H9 (cell line): ENCODE measurements around the gene NRP2. TPM values are rescaled to one million over a fixed set of nuclear protein-coding genes. Genes with fewer than 3 reads are reported as not detected.

ENCODE experiments used
- DNase-seq: peaks from one replicate; pipeline ENCODE4 v3.0.0-alpha.2; 2017
- H2AFZ ChIP-seq: one replicate; pipeline ENCODE4 v1.6.1; 2013; ENCODE audit warnings: mild to moderate bottlenecking, low read length, control low read depth, moderate library complexity
- H2AK5ac ChIP-seq: 2 replicates; pipeline ENCODE4 v1.6.1; 2013; ENCODE audit warnings: low read length, control low read depth, mixed read lengths; ENCODE audit not compliant: insufficient read length
- H2BK120ac ChIP-seq: one replicate; pipeline ENCODE4 v1.6.1; 2013; ENCODE audit warnings: low read depth, mild to moderate bottlenecking, low read length, control low read depth, inconsistent platforms; ENCODE audit not compliant: poor library complexity, severe bottlenecking
- H2BK12ac ChIP-seq: 2 replicates; pipeline ENCODE4 v1.6.1; 2013; ENCODE audit warnings: low read length, control low read depth, mixed read lengths, low read depth; ENCODE audit not compliant: insufficient read length
- H2BK15ac ChIP-seq: 2 replicates; pipeline ENCODE4 v1.6.1; 2013; ENCODE audit warnings: low read depth, low read length, control low read depth
- H2BK20ac ChIP-seq: one replicate; pipeline ENCODE4 v1.6.1; 2013; ENCODE audit warnings: low read depth, mild to moderate bottlenecking, low read length, control low read depth, inconsistent platforms; ENCODE audit not compliant: poor library complexity, severe bottlenecking
- H2BK5ac ChIP-seq: 2 replicates; pipeline ENCODE4 v1.6.1; 2013; ENCODE audit warnings: low read length, control low read depth, mixed read lengths; ENCODE audit not compliant: insufficient read length
- H3K14ac ChIP-seq: 2 replicates; pipeline ENCODE4 v1.6.1; 2013; ENCODE audit warnings: low read length, control low read depth; ENCODE audit not compliant: insufficient read depth
- H3K18ac ChIP-seq: 2 replicates; pipeline ENCODE4 v1.6.1; 2013; ENCODE audit warnings: low read depth, mild to moderate bottlenecking, mixed read lengths, low read length, control low read depth; ENCODE audit not compliant: insufficient read length
- H3K23ac ChIP-seq: 2 replicates; pipeline ENCODE4 v1.6.1; 2013; ENCODE audit warnings: low read length, control low read depth, mixed read lengths, low read depth; ENCODE audit not compliant: insufficient read length
- H3K23me2 ChIP-seq: 2 replicates; pipeline ENCODE4 v1.6.1; 2013; ENCODE audit warnings: low read depth, mild to moderate bottlenecking, mixed read lengths, low read length, control low read depth; ENCODE audit not compliant: insufficient read length, poor library complexity, severe bottlenecking
- H3K27ac ChIP-seq: 2 replicates; pipeline ENCODE4 v1.5.1; 2013; ENCODE audit warnings: low read length, control low read depth, mixed read lengths, low read depth; ENCODE audit not compliant: insufficient read length
- H3K27me3 ChIP-seq: 2 replicates; pipeline ENCODE4 v1.6.1; 2013; ENCODE audit warnings: low read length, control low read depth, inconsistent platforms; ENCODE audit not compliant: insufficient read depth
- H3K4ac ChIP-seq: 2 replicates; pipeline ENCODE4 v1.6.1; 2013; ENCODE audit warnings: low read depth, mild to moderate bottlenecking, control low read depth, inconsistent platforms, low read length, moderate library complexity
- H3K4me1 ChIP-seq: 2 replicates; pipeline ENCODE4 v1.6.1; 2013; ENCODE audit warnings: low read length, control low read depth, inconsistent platforms; ENCODE audit not compliant: insufficient read depth
- H3K4me2 ChIP-seq: 2 replicates; pipeline ENCODE4 v1.6.1; 2013; ENCODE audit warnings: low read length, control low read depth, mixed read lengths; ENCODE audit not compliant: insufficient read length, insufficient read depth
- H3K56ac ChIP-seq: 2 replicates; pipeline ENCODE4 v1.6.1; 2013; ENCODE audit warnings: low read depth, mild to moderate bottlenecking, mixed read lengths, low read length, control low read depth; ENCODE audit not compliant: insufficient read length
- H3K79me1 ChIP-seq: 2 replicates; pipeline ENCODE4 v1.6.1; 2013; ENCODE audit warnings: low read depth, mild to moderate bottlenecking, moderate library complexity, low read length, control low read depth, inconsistent platforms; ENCODE audit not compliant: insufficient read depth, poor library complexity, severe bottlenecking
- H3K79me2 ChIP-seq: 2 replicates; pipeline ENCODE4 v1.6.1; 2013; ENCODE audit warnings: low read length, control low read depth, inconsistent platforms; ENCODE audit not compliant: insufficient read depth
- H3K9ac ChIP-seq: 2 replicates; pipeline ENCODE4 v1.6.1; 2013; ENCODE audit warnings: low read length, control low read depth, mixed read lengths; ENCODE audit not compliant: insufficient read length; ENCODE audit errors: extremely low read depth
- H3K9me3 ChIP-seq: one replicate; pipeline ENCODE4 v1.6.1; 2013; ENCODE audit warnings: low read depth, low read length, inconsistent platforms; ENCODE audit not compliant: control insufficient read depth
- H3T11ph ChIP-seq: one replicate; pipeline ENCODE4 v1.6.1; 2013; ENCODE audit warnings: mild to moderate bottlenecking, low read length, control low read depth, inconsistent platforms
- H4K20me1 ChIP-seq: one replicate; pipeline ENCODE4 v1.6.1; 2013; ENCODE audit not compliant: control insufficient read depth, insufficient read length, insufficient read depth
- H4K5ac ChIP-seq: 2 replicates; pipeline ENCODE4 v1.6.1; 2013; ENCODE audit warnings: low read depth, mild to moderate bottlenecking, mixed read lengths, low read length, control low read depth; ENCODE audit not compliant: insufficient read length
- H4K8ac ChIP-seq: replicated peaks from 2 replicates; pipeline ENCODE4 v1.6.1; 2013; ENCODE audit warnings: low read length, control low read depth, mixed read lengths, low read depth; ENCODE audit not compliant: insufficient read length
- H4K91ac ChIP-seq: 2 replicates; pipeline ENCODE4 v1.6.1; 2013; ENCODE audit warnings: low read depth, mild to moderate bottlenecking, moderate library complexity, mixed read lengths, low read length, control low read depth; ENCODE audit not compliant: insufficient read length
- H3K27ac Mint-ChIP-seq, 3 experiments: 2 replicates in 2 of 3; 3 replicates in 1 of 3; pipeline ENCODE4 v1.8.0; 2020 to 2021; ENCODE audit warnings: mixed read lengths in 3 of 3, mild to moderate bottlenecking in 1 of 3, moderate library complexity in 1 of 3
- H3K27me3 Mint-ChIP-seq: 2 replicates; pipeline ENCODE4 v1.8.0; 2021; ENCODE audit warnings: low read depth, mild to moderate bottlenecking, moderate library complexity, mixed read lengths
- H3K36me3 Mint-ChIP-seq, 3 experiments: 2 replicates in 2 of 3; 3 replicates in 1 of 3; pipeline ENCODE4 v1.8.0; 2020 to 2021; ENCODE audit warnings: low read depth in 3 of 3, mixed read lengths in 3 of 3; ENCODE audit not compliant: insufficient read depth in 1 of 3
- H3K4me1 Mint-ChIP-seq, 2 experiments: 2 replicates each; pipeline ENCODE4 v1.8.0; 2020; ENCODE audit warnings: mixed read lengths in 2 of 2
- H3K4me3 Mint-ChIP-seq, 2 experiments: 2 replicates in 1 of 2; 3 replicates in 1 of 2; pipeline ENCODE4 v1.8.0; 2020 to 2021; ENCODE audit warnings: mild to moderate bottlenecking in 2 of 2, mixed read lengths in 2 of 2, moderate library complexity in 1 of 2
- H3K9me3 Mint-ChIP-seq, 2 experiments: 2 replicates in 1 of 2; 3 replicates in 1 of 2; pipeline ENCODE4 v1.8.0; 2020; ENCODE audit warnings: mild to moderate bottlenecking in 2 of 2, mixed read lengths in 2 of 2, moderate library complexity in 1 of 2
- CTCF ChIP-seq: fragments of 200-600 bp; sonication (generic); conservative IDR thresholded peaks from 3 replicates; pipeline ENCODE4 v1.8.0; 2021; ENCODE audit warnings: antibody characterized with exemption, mild to moderate bottlenecking
- WGBS: extraction: QIAGEN DNeasy Blood & Tissue Kit; methylation state at CpG from one replicate; pipeline ENCODE4 v1.1.7; 2013; ENCODE audit warnings: missing lambda C conversion rate, low lambda C conversion rate, mixed read lengths; ENCODE audit not compliant: insufficient read length; ENCODE audit errors: extremely low coverage; 5-methylcytosine and 5-hydroxymethylcytosine counted together
- total RNA-seq: library from RNA; stranded (reverse); gene quantifications from 2 replicates; pipeline ENCODE4 v1.2.1, GENCODE V29; 2021

Gene NRP2
- total RNA-seq, 1 experiment from 2014 or later, result 19.7 TPM

- Histone ChIP-seq H3K23ac (no peak overlapping the region), H2BK12ac (no peak overlapping the region), H2AFZ (no peak overlapping the region), H4K8ac (no peak overlapping the region), H4K91ac (no peak overlapping the region), H3K79me1 (no peaks in the 10 kb centered on the region), H3K18ac (no peak overlapping the region), H3K4me2 (no peak overlapping the region), H3K14ac (no peak overlapping the region), H3K4ac (no peak overlapping the region), H3T11ph (no peak overlapping the region), H3K27me3 (no peaks in the 10 kb centered on the region), H3K9ac (no peak overlapping the region), H2BK15ac (no peak overlapping the region), H2BK20ac (no peak overlapping the region), H3K56ac (no peak overlapping the region), H4K5ac (no peak overlapping the region), H3K27ac (no peak overlapping the region), H2BK120ac (no peak overlapping the region), H3K79me2 (no peaks in the 10 kb centered on the region), H3K9me3 (no peaks in the 10 kb centered on the region), H2BK5ac (no peak overlapping the region), H4K20me1 (no peaks in the 10 kb centered on the region), H2AK5ac (no peak overlapping the region), H3K4me1 (no peaks in the 10 kb centered on the region), H3K23me2 (no peaks in the 10 kb centered on the region)
- Mint-ChIP-seq H3K27ac (no peak overlapping the region), H3K36me3 (no peaks in the 10 kb centered on the region), H3K4me1 (peaks cover 5 to 16% of the 10 kb centered on the region in 2 experiments), H3K9me3 (no peaks in the 10 kb centered on the region), H3K4me3 (no peak overlapping the region), H3K27me3 (peaks cover 3% of the 10 kb centered on the region; the same call in 1 of the 2 replicates)
- no CpG with 5 or more reads among the region's 2 CpGs for WGBS
- no peak for TF ChIP-seq CTCF
- DNase-seq, result no peak
Observed at GRCh38 chr2:205658572-205658971, 23.7 kb upstream of the NRP2 start.
